Measurements from ENCODE around the gene UGT2B11.
"Not testable (repeated sequence)": the region's sequence is repeated elsewhere in the genome, so short reads cannot be mapped to it uniquely, and the experiment has no call there.

UGT2B11 gene

GRCh38 chr4:69214716-69215115 is at the start of gene UGT2B11:
Gene UGT2B11, minus strand, starts transcription at chr4:69214748. Its CDS starts 26 bp downstream, at chr4:69214722.
- DNase-seq, result no peak

- DNase-seq, result not testable (repeated sequence)
These were observed 38.7 kb upstream of the UGT2B11 start for GRCh38 chr4:69253147-69253772.

GRCh38 chr4:69250884-69251283 is 36.3 kb upstream of the UGT2B11 start:
- not testable (repeated sequence) for DNase-seq

- DNase-seq, result not testable (repeated sequence)
These were observed 28.2 kb upstream of the UGT2B11 start for GRCh38 chr4:69242562-69243240.

DNA sequence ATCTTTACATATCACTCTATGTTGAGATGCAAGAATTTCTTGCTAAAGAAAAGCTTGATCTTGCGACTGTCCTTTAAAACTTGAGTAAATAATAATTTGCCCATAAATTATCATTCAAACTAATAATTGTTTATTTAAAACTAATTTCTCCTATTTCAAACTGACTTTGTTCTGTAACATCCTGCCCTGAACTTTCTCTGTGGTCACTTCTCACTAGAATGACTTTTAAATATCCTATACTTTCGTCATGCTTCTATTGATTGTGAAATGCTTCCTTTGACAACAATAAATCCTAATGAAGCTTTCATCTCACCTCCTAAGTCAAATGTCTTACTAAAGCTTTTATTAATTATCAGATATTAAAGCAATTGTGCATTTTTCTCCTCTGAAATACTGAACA is 27.2 kb upstream of the UGT2B11 start:
- not testable (repeated sequence) for DNase-seq

GRCh38 chr4:69240787-69241186 is 26.2 kb upstream of the UGT2B11 start:
- not testable (repeated sequence) for DNase-seq

GRCh38 chr4:69239557-69240168 is 25.1 kb upstream of the UGT2B11 start:
- no peak for DNase-seq

DNA sequence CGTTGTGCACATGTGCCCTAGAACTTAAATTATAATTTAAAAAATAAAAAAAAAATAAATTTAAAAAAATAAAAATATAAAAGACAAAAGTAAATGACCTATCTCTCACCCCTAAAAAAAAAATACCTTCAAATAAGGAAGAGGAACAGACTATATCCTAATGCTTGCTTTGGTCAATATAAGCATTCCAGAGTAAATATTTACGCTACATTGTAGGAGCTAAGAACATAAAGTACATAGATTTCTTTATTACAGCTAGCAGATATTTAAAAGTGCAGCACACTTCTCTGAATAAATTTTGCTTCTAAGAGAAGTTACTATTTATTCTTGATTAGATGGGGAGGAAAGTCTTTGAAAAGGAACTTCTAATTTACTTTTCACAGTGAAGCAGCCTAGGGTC is 24.5 kb upstream of the UGT2B11 start:
- DNase-seq, result no peak

DNA sequence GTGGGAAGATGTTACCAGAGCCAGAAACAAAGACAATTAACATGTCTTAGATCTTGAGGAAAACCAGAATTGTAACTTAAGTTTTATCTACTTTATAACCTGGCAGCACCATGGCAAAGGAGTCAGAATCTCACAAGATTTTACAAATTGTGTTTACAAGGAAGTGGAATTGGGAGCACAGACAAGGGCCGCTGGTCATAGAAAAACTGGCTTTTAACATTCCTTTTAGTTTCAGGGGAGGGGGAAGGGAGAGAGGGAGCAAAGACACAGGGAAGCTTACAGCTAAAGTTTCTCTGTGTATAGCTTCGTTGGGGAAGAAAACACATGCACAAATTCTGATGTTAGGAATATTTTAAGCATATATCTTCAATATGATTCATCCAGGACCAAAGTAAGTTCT is 10.3 kb upstream of the UGT2B11 start:
- DNase-seq, result no peak

- DNase-seq, result not testable (repeated sequence)
These were observed 8.7 kb upstream of the UGT2B11 start for GRCh38 chr4:69223277-69223676.

DNA sequence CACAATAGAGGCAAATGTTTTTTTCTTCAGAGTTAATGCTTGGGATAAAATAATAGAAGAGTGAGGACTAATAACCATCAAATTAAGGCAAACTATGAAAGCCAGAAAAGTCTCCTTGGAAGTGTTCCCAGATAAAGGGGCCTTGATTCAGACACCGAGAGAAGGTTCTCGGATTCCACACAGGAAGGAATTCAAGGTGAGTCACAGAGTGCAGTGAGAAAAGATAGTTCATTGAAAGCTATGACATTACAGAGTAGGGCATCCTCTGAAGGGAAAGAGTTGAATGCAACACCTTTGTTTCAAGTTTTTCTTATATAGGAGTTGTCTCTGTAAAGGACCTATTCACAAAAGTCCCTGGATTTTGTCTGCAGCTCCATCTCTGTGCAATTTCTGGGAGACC is 3.9 kb upstream of the UGT2B11 start:
- DNase-seq, result not testable (repeated sequence)

GRCh38 chr4:69210911-69211310 is 3.6 kb downstream of the UGT2B11 start:
- DNase-seq, result no peak

- not testable (repeated sequence) for DNase-seq
These were observed 16.0 kb downstream of the UGT2B11 start for GRCh38 chr4:69198506-69198905.

GRCh38 chr4:69196209-69196965 is 18.2 kb downstream of the UGT2B11 start:
- no peak for DNase-seq

DNA sequence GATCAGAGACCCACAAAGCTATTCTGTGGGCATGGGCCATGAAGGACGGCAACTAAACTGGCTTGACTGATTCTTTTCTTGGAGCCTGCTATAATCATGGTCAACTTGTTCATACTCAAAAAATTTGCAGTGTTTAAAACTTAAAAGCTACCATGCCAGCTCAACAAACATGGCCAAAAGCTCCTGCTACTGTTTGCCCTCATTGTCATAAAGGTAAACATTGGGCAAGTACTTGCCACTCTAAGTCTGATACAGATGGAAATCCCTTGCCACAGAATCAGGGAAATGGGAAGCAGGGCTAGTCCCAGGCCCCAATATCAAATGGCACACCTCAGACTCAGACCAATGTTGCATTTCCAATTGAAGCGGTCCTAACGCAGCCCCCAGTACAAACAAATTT is 20.4 kb downstream of the UGT2B11 start:
- no peak for DNase-seq

DNA sequence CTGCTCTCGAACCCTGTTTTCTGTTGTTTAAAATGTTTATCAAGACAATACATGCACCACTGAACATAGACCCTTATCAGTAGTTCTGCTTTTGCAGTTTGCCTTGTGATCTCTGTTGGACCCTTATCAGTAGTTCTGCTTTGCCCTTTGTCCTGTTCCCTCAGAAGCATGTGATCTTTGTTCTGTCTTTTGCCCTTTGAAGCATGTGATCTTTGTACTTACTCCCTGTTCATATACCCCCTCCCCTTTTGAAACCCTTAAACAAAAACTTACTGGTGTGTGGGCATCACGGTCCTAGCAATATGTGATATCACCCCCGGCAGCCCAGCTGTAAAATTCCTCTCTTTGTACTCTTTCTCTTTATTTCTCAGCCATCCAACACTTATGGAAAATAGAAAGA is 22.6 kb downstream of the UGT2B11 start:
- DNase-seq, result not testable (repeated sequence)

GRCh38 chr4:69190621-69191020 is 23.9 kb downstream of the UGT2B11 start:
- DNase-seq, result not testable (repeated sequence)

DNA sequence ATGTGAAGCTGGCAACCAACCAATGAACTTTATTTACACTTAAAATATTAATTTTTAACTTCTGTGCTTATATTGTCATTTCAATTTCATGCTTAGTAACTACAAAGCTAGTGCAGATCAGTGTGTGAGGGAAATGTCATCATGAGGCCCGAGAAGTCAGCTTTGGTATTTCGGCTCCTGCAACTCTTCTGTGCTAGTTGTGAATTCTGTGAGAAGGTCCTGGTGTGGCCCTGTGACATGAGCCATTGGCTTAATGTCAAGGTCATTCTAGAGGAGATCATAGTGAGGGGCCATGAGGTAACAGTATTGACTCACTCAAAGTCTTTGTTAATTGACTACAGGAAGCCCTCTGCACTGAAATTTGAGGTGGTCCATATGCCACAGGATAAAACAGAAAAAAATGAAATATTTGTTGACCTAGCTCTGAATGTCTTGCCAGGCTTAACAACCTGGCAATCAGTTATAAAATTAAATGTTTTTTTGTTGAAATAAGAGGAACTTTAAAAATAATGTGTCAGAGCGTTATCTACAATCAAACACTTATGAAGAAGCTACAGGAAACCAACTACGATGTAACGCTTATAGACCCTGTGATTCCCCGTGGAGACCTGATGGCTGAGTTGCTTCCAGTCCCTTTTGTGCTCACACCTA is 32.9 kb downstream of the UGT2B11 start:
- DNase-seq, result not testable (repeated sequence)

- DNase-seq, result not testable (repeated sequence)
These were observed 34.7 kb downstream of the UGT2B11 start for GRCh38 chr4:69179817-69180216.

DNA sequence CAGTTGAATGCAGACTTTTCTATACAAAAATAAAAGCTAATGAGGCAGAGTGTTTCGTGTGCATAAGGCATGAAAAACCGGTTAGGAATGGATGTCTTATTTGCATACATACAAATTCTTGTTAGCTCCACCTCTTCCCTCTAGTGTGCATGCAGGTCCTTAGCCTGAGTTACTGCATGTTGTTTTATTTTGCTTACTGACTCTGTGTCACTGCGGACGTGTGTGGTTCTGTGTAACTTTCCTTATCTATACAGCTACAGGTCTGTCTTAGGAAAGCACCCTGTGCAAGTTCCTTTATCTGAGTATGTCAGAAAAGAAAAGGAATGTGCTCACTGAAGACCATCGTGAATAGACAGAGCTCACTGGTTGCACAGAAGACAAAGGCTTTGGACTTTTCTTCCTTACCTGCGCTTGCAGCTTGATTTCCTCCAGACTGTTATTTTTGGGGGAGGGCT is 35.8 kb downstream of the UGT2B11 start:
- DNase-seq, result not testable (repeated sequence)

DNA sequence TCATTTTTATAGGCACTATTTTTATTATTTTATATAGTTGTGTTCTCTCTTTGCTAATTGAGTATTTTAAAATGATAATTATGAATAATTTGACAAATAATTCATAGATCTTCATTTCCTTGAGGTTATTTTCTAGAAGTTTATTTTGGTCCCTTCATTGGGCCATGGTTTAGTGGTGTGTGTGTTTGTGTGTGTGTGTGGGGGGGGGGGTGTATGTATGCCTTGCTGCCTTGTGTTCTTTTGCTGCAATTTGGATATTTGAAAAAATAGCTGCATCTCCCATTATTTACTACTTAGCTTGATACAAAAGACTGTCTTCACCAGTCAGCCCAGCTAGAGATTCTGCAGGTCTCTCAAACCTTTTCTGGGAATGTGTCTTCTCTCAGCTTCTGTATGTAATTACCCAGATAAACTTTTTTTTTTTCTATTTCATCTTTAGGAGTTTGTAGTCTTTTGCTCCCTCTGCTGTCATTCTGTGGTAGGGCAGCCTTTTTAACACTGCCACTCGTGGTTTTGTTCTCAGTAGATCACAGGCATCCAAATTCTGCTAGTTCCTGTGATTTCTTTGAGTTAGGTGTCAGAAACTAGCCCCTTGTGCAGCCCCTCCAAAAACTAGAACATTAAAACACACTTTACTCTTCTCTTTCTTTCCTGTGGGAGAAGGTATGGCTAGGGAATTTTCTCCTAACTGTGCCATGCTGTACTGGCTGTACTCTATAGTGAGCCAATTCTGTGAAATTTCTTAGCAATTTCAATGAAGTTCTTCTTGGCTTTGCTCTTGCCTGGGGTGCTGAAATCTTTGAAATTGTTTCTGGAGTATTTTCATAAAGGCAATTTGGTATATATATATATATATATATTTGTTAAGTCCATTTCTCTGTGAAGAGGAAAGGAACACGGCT is 44.1 kb downstream of the UGT2B11 start:
- peak; percentile 24 for DNase-seq

DNA sequence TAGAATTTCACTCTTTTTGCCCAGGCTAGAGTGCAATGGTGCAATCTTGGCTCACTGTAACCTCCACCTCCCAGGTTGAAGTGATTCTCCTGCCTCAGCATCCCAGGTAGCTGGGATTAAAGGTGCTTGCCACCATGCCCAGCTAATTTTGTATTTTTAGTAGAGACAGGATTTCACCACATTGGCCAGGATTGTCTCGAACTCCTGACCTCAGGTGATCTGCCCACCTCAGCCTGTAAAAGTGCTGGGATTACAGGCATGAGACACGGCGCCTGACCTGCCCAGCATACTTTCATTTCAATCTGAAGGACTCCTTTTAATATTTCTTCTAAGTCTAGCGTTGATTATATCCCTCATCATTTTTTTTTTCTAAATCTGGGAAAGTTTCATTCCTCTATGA is 45.4 kb downstream of the UGT2B11 start:
- DNase-seq, result not testable (repeated sequence)

Data from activated CD4-positive, alpha-beta T cell treated with anti-CD3 and anti-CD28 coated beads, Interleukin-10, Interleukin-2, amounts not matched to agents 100 ng/mL and 50 ng/mL, durations not matched to agents 16 hours and 8 hours (primary cell).